Kidney (tissue), 14 donors: ENCODE results near the gene ADAM10. TPM values are rescaled to one million over a fixed set of nuclear protein-coding genes. Genes with fewer than 3 reads are reported as not detected.

Experiments used
- DNase-seq, 5 donors: peaks; one replicate each; pipeline ENCODE4 v3.0.0-alpha.2; 2013 to 2020
- FAIRE-seq: peaks from 2 replicates; lab custom pipeline; 2012; peaks lifted over from hg19 to GRCh38; lab: Jason Lieb, UNC
- H3K27ac ChIP-seq, 2 donors: one replicate each; pipeline ENCODE4 v1.7.0; 2013; ENCODE audit warnings: low read depth in 2 of 2, low read length in 2 of 2, inconsistent platforms in 1 of 2
- H3K27me3 ChIP-seq: one replicate; pipeline ENCODE4 v1.7.1; 2013; ENCODE audit warnings: low read length, inconsistent platforms; ENCODE audit not compliant: control insufficient read depth, insufficient read depth
- H3K36me3 ChIP-seq, 3 donors: one replicate each; pipeline versions ENCODE4 v1.7.0 to v1.7.1; 2013; ENCODE audit warnings: low read length in 3 of 3, control low read depth in 1 of 3, inconsistent platforms in 1 of 3; ENCODE audit not compliant: insufficient read depth in 3 of 3, control insufficient read depth in 2 of 3
- H3K4me1 ChIP-seq, 3 donors: one replicate each; pipeline versions ENCODE4 v1.7.0 to v1.7.1; 2013; ENCODE audit warnings: low read length in 3 of 3, inconsistent platforms in 1 of 3, low read depth in 1 of 3; ENCODE audit not compliant: control insufficient read depth in 2 of 3, insufficient read depth in 2 of 3
- H3K4me3 ChIP-seq, 3 donors: one replicate each; pipeline versions ENCODE4 v1.7.0 to v1.8.1; 2013; ENCODE audit warnings: low read length in 3 of 3, control low read depth in 1 of 3, inconsistent platforms in 1 of 3
- H3K9ac ChIP-seq, 3 donors: one replicate each; pipeline versions ENCODE4 v1.7.0 to v1.7.1; 2013; ENCODE audit warnings: low read length in 3 of 3, control low read depth in 1 of 3, inconsistent platforms in 1 of 3
- H3K9me3 ChIP-seq, 3 donors: one replicate each; pipeline versions ENCODE4 v1.7.0 to v1.7.1; 2013; ENCODE audit warnings: low read length in 3 of 3, control low read depth in 1 of 3, inconsistent platforms in 1 of 3; ENCODE audit not compliant: control insufficient read depth in 2 of 3, insufficient read depth in 1 of 3
- intact Hi-C: fragments of 100-400 bp; cut with DNase I; formaldehyde crosslinking; loops from one replicate; pipeline ENCODE4 v1.11.1; 2022
- polyA plus RNA-seq: library from polyadenylated mRNA; stranded (reverse); fragments of 350-450 nt; fragmentation: Illumina TruSeq; extraction: RNeasy Lipid Tissue Mini Kit (QIAGEN cat#74804); gene quantifications from one replicate; pipeline ENCODE4 v1.2.3, GENCODE V29; 2014; ENCODE audit warnings: low read depth, low replicate concordance; ENCODE audit not compliant: insufficient read depth
- total RNA-seq: library from RNA; stranded (reverse); fragmentation: NEBNext Ultra II Directional; extraction: Animal tissue kit (Norgen Biotek cat#: 25700); gene quantifications from one replicate; pipeline ENCODE4 v1.2.1, GENCODE V29; 2021
- TF ChIP-seq, protein P1 (sequence below): IDR thresholded peaks from 3 replicates; pipeline ENCODE4 v1.5.1; 2012; ENCODE audit warnings: mild to moderate bottlenecking, moderate library complexity, borderline replicate concordance; ENCODE audit not compliant: insufficient read depth; ENCODE audit errors: extremely low read depth
- donor health status: control.
- donor health status: control.
- donor health status: control.
- donor health status: control.
- donor health status: control.
- donor health status: DM: yes; HTN: yes; CAD: no.
- donor health status: Normal renal cell carcinoma (clear cell type).

Gene ADAM10
- total and polyA plus RNA-seq, 2 donors from 2014 or later = 19.5 to 235 TPM

DNA sequence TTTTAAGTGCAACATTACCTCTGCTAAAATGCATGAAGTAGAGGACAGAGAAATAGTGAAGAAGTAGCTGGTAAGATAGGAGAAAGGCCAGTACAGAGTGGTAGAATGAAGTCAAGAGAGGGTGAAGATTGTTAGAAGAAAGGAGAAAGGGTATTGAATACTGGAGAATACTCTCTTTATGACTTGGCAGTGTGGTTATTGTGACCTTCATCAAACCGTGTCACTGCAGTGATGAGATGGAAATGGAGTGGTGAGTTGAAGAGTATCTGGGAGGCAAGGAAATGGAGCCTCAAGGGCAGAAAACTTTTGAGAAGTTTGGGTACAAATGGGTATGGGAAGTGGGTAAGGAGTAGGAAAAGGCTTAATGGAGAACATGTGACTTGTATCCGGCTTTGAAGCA lies 46.3 kb upstream of the ADAM10 start:
- Histone ChIP-seq H3K36me3 (no peaks in the 10 kb centered on the region), H3K4me3 (no peak overlapping the region), H3K4me1 (peaks cover 0 to 3% (median 0%) of the 10 kb centered on the region in 3 donors), H3K9me3 (no peaks in the 10 kb centered on the region), H3K27ac (no peak overlapping the region), H3K27me3 (no peaks in the 10 kb centered on the region), H3K9ac (no peak overlapping the region)
- no peak for FAIRE-seq
- intact Hi-C loops = no loop called here
- no peak for DNase-seq
- TF ChIP-seq, protein P1, sequence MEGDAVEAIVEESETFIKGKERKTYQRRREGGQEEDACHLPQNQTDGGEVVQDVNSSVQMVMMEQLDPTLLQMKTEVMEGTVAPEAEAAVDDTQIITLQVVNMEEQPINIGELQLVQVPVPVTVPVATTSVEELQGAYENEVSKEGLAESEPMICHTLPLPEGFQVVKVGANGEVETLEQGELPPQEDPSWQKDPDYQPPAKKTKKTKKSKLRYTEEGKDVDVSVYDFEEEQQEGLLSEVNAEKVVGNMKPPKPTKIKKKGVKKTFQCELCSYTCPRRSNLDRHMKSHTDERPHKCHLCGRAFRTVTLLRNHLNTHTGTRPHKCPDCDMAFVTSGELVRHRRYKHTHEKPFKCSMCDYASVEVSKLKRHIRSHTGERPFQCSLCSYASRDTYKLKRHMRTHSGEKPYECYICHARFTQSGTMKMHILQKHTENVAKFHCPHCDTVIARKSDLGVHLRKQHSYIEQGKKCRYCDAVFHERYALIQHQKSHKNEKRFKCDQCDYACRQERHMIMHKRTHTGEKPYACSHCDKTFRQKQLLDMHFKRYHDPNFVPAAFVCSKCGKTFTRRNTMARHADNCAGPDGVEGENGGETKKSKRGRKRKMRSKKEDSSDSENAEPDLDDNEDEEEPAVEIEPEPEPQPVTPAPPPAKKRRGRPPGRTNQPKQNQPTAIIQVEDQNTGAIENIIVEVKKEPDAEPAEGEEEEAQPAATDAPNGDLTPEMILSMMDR = no peak

DNA sequence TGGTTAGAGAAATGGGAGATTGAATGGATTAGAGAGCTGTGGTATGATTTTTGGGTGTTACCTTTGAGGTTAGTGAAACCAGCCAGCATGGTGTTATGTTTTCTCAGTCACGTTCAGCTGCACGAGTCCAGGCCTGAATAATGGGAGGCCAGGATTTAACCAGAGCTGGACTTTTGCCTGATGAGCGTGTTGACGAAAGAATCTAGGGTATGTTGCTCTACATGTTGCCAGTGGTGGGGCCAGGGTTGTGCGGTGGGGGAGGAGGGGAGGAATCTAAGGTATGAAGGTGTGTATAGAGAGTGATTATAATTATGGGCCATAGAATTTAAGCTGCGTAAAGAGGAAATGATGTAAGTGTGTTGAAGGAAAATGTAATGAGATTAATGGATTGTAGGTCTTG lies 44.4 kb upstream of the ADAM10 start:
- TF ChIP-seq, protein P1 = no peak
- Histone ChIP-seq H3K4me1 (peaks cover 0 to 3% (median 0%) of the 10 kb centered on the region in 3 donors), H3K9me3 (no peaks in the 10 kb centered on the region), H3K9ac (no peak overlapping the region), H3K27me3 (no peaks in the 10 kb centered on the region), H3K27ac (peak overlapping the region in 1 of 2 donors; percentile 5), H3K36me3 (no peaks in the 10 kb centered on the region), H3K4me3 (no peak overlapping the region)
- FAIRE-seq = no peak
- intact Hi-C loops = no loop called here
- DNase-seq = peak in 4 of 5 donors; percentile 45 to 80 (median 59)

DNA sequence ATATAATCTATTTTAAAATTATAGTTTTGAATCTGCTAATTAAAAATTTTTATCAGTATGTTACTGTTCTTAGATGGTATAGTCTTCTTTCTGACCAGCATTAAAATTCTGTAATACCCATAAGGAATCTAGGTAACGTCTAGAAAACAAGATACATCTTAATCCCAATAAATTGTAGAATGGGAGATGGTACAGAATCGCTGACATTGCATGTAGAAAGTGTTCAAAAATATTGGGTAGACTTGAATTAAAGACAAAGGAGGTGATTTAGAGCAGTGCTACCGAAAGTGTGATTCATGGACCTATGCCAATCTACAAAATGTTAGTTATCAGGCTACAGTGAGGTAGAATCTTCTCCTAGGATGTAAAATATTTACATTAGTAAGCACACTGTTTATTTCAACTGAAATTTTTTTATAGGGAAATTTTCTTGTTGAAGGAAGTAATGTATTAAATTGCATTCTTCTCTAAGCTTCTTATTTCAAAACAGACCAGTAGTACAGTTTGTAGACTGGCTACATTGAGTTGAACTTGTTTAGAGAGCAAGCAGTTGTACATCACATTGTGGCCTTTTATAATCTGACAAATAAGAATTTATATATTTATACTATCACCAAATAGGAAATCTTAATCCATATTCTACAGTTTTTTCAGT lies 38.7 kb upstream of the ADAM10 start:
- Histone ChIP-seq H3K36me3 (no peaks in the 10 kb centered on the region), H3K9ac (no peak overlapping the region), H3K4me3 (no peak overlapping the region), H3K27ac (no peak overlapping the region), H3K27me3 (no peaks in the 10 kb centered on the region), H3K9me3 (no peaks in the 10 kb centered on the region), H3K4me1 (no peaks in the 10 kb centered on the region)
- intact Hi-C loops = no loop called here
- TF ChIP-seq, protein P1 = no peak
- DNase-seq = no peak
- FAIRE-seq = no peak

DNA sequence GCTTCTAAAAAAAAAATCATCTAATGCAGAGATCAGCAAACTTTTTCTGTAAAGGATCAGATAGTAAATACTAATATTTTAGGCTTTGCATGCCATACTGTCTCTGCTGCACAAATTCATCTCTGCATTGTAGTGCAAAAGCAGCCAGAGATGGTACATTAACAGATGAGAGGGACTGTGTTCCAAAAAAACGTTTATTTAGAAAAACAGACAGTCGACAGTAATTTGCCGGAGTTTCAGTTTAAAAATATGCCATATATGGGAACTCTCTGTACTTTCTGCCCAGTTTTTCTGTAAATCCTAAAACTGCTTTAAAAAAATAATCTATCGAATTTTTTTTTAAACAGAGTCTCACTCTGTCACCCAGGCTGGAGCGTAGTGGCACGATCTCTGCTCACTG lies 35.8 kb upstream of the ADAM10 start:
- no peak overlapping the region for H3K27ac ChIP-seq
- no peaks in the 10 kb centered on the region for H3K9me3 ChIP-seq
- H3K36me3 ChIP-seq = no peaks in the 10 kb centered on the region
- DNase-seq (no peak), FAIRE-seq (no peak)
- H3K4me1 ChIP-seq = peaks cover 0 to 2% (median 0%) of the 10 kb centered on the region in 3 donors
- no peak overlapping the region for H3K4me3 ChIP-seq
- no peak overlapping the region for H3K9ac ChIP-seq
- TF ChIP-seq, protein P1 = no peak
- no peaks in the 10 kb centered on the region for H3K27me3 ChIP-seq
- intact Hi-C loops = no loop called here
